ENCODE data around the gene GP1BB.

Gene GP1BB

GRCh38 chr22:19756288-19757128 is 33.2 kb downstream of the GP1BB start:
- peak; percentile 59 to 66 for DNase-seq

- DNase-seq, result no peak
Observed at GRCh38 chr22:19757140-19757984, 34.0 kb downstream of the GP1BB start.

GRCh38 chr22:19757985-19758895 is 34.9 kb downstream of the GP1BB start:
- no peak for DNase-seq

GRCh38 chr22:19758896-19759426 is 35.6 kb downstream of the GP1BB start:
- no peak for DNase-seq

- DNase-seq, result no peak
Observed at GRCh38 chr22:19759427-19760057, 36.2 kb downstream of the GP1BB start.

GRCh38 chr22:19760058-19760950 is 37.0 kb downstream of the GP1BB start, which contains the start of gene TBX1:
Gene TBX1, plus strand, starts transcription at chr22:19760778. Its CDS starts 66 bp downstream, at chr22:19760844.
- no peak for DNase-seq

GRCh38 chr22:19760951-19761724 is 37.8 kb downstream of the GP1BB start:
- DNase-seq, result no peak

- DNase-seq, result no peak
Observed at GRCh38 chr22:19761725-19762567, 38.6 kb downstream of the GP1BB start.

GRCh38 chr22:19762568-19763457 is 39.5 kb downstream of the GP1BB start:
- DNase-seq, result no peak

- no peak for DNase-seq
Observed at GRCh38 chr22:19763458-19764298, 40.3 kb downstream of the GP1BB start.

- DNase-seq, result no peak
Observed at GRCh38 chr22:19764299-19764593, 40.9 kb downstream of the GP1BB start.

- DNase-seq, result no peak
Observed at GRCh38 chr22:19764636-19765476, 41.5 kb downstream of the GP1BB start.

- no peak for DNase-seq
Observed at GRCh38 chr22:19765477-19766239, 42.3 kb downstream of the GP1BB start.

- DNase-seq, result no peak
Observed at GRCh38 chr22:19766240-19766510, 42.8 kb downstream of the GP1BB start.

- DNase-seq, result peak; percentile 38 to 40
Observed at GRCh38 chr22:19766511-19767426, 43.4 kb downstream of the GP1BB start.

Data from stimulated activated CD4-positive, alpha-beta T cell treated with anti-CD3 and anti-CD28 coated beads, Interleukin-4, amount 100 ng/mL, for 4 hours (primary cell).